ENCODE data around the gene PNLIPRP1. TPM values are rescaled to one million over a fixed set of nuclear protein-coding genes. Genes with fewer than 3 reads are reported as not detected.

The PNLIPRP1 gene
- total and polyA plus RNA-seq, 8 donors, result 3,212 to 8,927 (median 4,675) TPM

GRCh38 chr10:116656044-116656443, 65.3 kb downstream of the PNLIPRP1 start:
- FAIRE-seq, result no peak

GRCh38 chr10:116657863-116658551, 67.2 kb downstream of the PNLIPRP1 start:
- WGBS, 2 donors, result 33 to 42% methylated on average over 5 of the region's 5 CpGs
- Histone ChIP-seq H3K36me3 (no peaks in the 10 kb centered on the region), H3K9me3 (no peaks in the 10 kb centered on the region), H3K27me3 (no peaks in the 10 kb centered on the region), H3K4me3 (no peak overlapping the region), H3K4me1 (peaks cover 0 to 4% (median 0%) of the 10 kb centered on the region in 3 donors), H3K27ac (peak overlapping the region; percentile 7 to 69 (median 21))
- ATAC-seq (peak; percentile 7 to 57 (median 18)), DNase-seq (peak in 5 of 6 donors; percentile 51 to 75 (median 70)), FAIRE-seq (no peak)
- intact Hi-C loops (cut with DNase I), result no loop called here
- no peak for TF ChIP-seq CTCF (IDR thresholded peaks at IDR 0.05)

More at GRCh38 chr10:116656044-116656443, 65.3 kb downstream of the PNLIPRP1 start:
- no peak overlapping the region for H3K4me3 ChIP-seq
- no peaks in the 10 kb centered on the region for H3K9me3 ChIP-seq
- no peaks in the 10 kb centered on the region for H3K27me3 ChIP-seq
- WGBS, 2 donors, result 33 to 38% methylated on average over 4 of the region's 4 CpGs
- intact Hi-C loops (cut with DNase I), result no loop called here
- peaks cover 0 to 2% (median 0%) of the 10 kb centered on the region in 3 donors for H3K36me3 ChIP-seq
- H3K4me1 ChIP-seq, result peaks cover 0 to 8% (median 4%) of the 10 kb centered on the region in 3 donors
- ATAC-seq (no peak), DNase-seq (no peak)
- H3K27ac ChIP-seq, result peak overlapping the region in 1 of 4 donors; percentile 12
- no peak for TF ChIP-seq CTCF (IDR thresholded peaks at IDR 0.05)

Other genes with a start within 250 kb of the PNLIPRP1 start
- under 1 TPM in 2 of 6 donors, not detected in 4; 0.09 to 0.32 TPM for gene PNLIPRP3, start 163.1 kb upstream of the PNLIPRP1 start, total RNA-seq
- not detected for gene PNLIPRP3, start 163.1 kb upstream of the PNLIPRP1 start, polyA plus RNA-seq
- over 10,000 TPM in 4 of 6 donors, 1,000 to 10,000 TPM in 2; 6,750 to 39,320 (median 11,574) TPM for gene PNLIP, start 45.0 kb upstream of the PNLIPRP1 start, total RNA-seq
- gene PNLIP, start 45.0 kb upstream of the PNLIPRP1 start, polyA plus RNA-seq, result 1,000 to 10,000 TPM; 1,789 to 4,189 TPM
- gene PNLIPRP2, start 30.0 kb downstream of the PNLIPRP1 start, total RNA-seq, result 1,000 to 10,000 TPM in 5 of 6 donors, 100 to 1,000 TPM in 1; 455 to 7,545 (median 2,236) TPM
- 1,000 to 10,000 TPM; 1,594 to 2,679 TPM for gene PNLIPRP2, start 30.0 kb downstream of the PNLIPRP1 start, polyA plus RNA-seq
- 1 to 10 TPM; 3.1 to 8.2 (median 4.5) TPM for gene HSPA12A, start 151.6 kb downstream of the PNLIPRP1 start, total RNA-seq
- 1 to 10 TPM; 2.7 to 3.6 TPM for gene HSPA12A, start 151.6 kb downstream of the PNLIPRP1 start, polyA plus RNA-seq